Measurements from ENCODE around the gene SAFB2.
"Not testable (repeated sequence)": the region's sequence is repeated elsewhere in the genome, so short reads cannot be mapped to it uniquely, and the experiment has no call there.

Gene SAFB2

GRCh38 chr19:5632657-5633056 is 10.1 kb upstream of the SAFB2 start:
- no peak for DNase-seq (ENCODE audit: low spot score)

DNA sequence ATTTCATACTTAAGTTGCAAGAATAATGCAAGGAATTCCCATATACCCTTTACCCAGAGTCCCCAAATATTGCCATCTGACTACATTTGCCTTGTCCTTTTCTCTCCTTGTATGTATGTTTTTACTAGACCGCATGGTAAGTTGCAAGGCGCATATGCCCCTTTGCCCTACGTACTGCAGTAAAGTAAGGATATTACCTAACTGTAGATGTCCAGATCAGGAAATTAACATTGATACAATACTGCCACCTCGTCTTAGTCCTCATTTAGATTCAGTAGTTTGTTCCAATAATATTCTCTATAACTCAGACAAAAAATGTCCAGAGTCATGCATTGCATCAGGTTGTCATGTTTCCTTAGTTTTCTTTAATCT is 9.7 kb upstream of the SAFB2 start:
- DNase-seq (ENCODE audit: low spot score), result no peak

GRCh38 chr19:5631567-5632240 is 9.1 kb upstream of the SAFB2 start:
- no peak for DNase-seq (ENCODE audit: low spot score)

DNA sequence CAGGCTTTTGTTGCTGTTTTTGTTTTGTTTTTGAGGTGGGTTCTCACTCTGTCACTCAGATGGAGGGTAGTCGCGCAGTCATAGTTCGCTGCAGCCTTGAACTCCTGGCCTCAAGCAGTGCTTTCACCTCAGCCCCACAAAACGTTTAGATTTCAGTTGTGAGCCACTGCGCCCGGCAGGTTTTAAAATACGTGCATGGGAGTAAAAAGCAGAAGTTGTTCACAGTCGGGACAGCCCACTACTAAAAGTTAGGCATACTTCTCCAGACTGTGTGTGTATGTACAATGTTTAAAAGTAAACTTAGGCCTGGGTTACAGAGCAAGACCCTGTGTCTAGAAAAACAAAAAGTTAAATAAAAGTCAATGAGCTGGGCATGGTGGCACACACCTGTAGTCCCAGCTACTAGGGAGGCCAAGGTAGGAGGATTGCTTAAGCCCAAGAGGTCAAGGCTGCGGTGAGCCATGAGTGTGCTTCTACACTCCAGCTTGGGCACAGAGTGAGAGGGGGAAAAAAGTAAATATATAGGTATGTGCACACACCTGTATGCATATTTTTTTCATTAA is 6.4 kb upstream of the SAFB2 start:
- DNase-seq (ENCODE audit: low spot score), result no peak

DNA sequence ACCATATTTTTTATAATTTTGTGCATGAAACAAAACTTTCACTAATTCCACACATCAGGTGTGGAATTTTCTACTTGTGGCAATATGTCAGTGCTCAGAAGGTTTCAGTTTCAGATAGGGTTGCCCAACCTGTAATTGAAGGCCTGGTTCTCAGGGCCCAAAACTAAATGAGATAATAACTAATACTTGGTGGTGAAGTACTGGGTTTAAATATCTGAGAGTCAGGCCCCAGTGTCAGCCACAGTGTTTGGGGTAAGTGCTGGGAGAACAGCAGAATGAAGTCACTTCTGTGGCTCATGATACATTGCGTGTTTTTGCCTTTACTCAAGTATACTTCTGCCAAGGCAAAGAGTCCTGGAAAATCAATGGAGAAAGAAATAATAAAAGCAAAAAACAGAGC is 5.9 kb upstream of the SAFB2 start:
- no peak for DNase-seq (ENCODE audit: low spot score)

DNA sequence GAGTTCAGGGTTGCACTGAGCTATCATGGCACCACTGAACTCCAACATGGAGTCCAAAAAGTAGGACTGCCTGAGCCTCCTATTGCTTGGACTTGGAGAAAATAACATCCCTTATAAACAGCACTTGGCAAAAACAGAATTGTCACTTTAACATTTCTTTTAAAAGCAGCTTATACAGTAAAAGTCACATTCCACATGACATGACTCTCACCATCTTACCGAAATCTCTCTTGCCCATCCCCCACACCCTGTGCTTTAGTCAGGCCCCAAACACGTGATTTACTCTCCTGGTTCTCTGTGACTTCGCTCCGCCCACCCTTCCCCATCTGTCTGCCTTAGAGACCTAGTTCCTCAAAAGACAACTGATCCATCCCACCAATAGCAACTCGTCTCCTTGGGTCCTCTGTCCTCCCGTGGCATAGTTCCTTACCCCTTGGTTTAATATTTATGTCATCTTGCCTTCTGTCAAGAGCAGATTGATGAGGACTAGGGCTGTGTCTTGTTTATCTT is 4.9 kb upstream of the SAFB2 start:
- DNase-seq (ENCODE audit: low spot score), result no peak

DNA sequence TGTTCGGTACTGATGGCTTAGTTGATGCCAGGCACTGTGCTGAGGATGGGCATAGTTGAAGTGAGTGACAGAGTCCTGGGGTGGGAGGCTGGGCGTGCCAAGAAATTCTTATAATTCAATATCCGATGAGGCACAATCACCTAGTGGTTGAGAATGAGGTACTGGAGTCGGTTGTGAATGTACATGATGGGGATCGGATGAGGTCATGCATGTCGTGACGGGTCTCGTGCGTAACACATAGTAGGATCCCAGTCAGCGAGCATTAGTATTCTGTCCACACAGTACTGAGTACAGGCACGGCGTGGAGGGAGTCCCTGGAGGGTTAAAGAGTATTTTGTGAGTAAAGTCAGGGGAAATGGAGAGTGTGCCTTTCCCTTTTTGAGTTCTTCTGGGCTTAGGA is 3.1 kb upstream of the SAFB2 start:
- DNase-seq (ENCODE audit: low spot score), result no peak

DNA sequence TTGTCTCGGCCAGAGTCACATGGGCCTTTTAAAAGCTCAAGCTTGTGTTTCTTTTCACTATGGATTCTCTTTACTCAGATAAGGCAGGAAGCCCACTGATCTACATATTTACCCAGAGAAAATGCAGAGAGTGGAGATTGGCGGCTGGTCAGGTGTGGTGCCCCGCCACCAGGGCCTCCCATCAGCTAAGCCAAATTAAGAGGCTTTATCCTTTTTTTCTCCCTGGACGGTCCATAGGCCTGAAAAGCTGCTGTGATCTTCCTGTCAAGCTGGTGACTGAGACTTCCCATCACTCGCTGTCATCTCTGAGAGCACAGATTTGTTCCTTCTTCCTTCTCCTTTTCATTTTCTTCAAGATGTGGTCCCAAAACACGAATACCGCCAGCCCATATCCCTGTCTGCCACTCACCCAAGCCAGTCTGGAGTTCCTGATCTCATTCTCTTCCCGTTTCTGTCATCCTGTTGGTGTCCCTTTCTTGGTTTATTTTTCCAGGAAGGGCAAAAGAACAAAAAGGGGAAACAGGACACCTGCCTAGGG is 2.2 kb upstream of the SAFB2 start:
- no peak for DNase-seq (ENCODE audit: low spot score)

DNA sequence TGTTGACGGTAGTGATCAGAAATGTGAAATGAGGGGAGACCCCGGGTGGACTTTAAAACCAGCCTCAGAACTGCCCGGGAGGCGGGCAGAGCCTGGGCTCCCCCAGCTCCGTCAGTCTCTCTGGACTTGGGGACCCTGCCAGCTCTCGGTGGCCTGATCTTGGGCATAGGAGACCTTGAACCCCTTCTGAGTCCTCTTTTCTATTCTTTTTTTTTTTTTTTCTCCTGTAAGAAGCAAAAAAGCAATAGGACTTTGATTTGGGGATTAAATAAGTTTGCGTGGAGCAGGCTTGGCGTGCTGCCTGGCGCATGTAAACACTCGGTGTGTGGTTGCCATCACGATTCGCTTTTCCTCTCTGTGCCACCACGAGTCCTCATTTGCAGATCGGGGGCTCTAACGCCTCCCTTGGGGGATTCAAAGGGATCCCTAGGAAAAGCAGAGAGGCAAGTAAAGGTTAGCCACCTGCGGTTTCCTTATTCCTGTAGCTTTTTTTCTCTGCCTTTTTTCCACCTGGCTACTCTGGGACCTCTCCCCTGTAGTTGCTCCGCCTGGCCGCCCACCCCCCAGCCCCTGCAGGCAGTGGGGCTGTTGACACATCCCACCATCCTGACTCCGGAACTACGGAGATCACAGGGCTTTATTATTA is 1.6 kb upstream of the SAFB2 start:
- no peak for DNase-seq (ENCODE audit: low spot score)

GRCh38 chr19:5623397-5624017 is 931 bp upstream of the SAFB2 start:
- DNase-seq (ENCODE audit: low spot score), result no peak

DNA sequence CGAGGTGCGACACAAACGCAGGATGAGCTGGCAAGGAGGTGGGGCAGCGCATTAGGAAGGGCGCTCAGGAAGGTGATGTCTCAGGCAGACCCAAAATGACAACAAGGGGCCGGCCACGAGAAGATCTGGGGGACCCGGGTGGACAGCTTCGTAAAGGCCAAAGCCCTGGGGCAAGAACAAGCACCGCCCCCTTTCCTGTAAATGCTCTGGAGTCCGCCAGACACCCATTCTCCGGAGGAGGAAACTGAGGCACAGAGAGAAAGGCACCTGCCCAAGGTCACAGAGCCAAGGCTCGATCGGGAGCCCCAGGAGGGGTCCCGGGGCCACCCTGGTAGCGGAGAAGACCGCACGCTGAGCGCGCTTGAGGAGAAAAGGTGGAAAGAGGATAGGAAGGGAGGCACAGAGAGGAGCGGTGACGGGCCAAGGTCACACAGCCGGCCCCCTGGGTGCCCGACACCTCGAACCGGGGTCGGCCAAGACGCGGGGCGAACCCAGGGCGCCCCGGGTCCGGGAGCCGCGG is 571 bp downstream of the SAFB2 start:
- DNase-seq (ENCODE audit: low spot score), result no peak

DNA sequence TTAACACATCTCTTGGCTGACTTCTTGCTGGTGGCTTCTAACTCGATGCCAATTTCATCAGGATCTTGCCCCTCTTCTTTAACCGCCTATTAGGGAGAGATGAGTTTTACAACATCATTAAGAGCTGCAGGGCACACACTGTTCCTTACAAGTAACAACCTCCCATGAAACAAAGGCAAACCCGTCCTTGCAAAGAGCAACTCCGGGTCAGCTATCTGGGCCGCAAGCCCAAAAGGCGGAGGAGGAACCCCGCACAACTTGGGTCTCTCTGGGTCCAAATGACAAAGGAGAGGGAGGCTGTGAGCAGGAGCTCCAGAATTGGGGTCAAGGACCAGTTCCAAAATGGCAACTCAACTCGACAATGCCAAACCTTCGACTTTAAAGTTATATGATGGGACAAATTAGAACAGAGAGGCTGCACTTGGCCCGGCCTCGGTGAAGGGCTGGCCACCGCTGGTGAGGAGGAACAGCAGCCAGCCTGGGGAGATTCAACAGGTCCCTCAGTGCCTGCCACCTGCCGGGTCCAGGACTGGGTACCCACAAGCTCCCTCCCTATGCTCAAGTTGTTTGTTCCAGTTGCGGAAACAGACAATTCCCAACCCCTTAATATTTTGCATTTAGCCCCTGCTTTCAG is 1.1 kb downstream of the SAFB2 start:
- DNase-seq (ENCODE audit: low spot score), result no peak

GRCh38 chr19:5619946-5620345 is 2.6 kb downstream of the SAFB2 start:
- DNase-seq (ENCODE audit: low spot score), result no peak

GRCh38 chr19:5618591-5618990 is 4.0 kb downstream of the SAFB2 start:
- no peak for DNase-seq (ENCODE audit: low spot score)

- DNase-seq (ENCODE audit: low spot score), result no peak
Measured at GRCh38 chr19:5617080-5617479, 5.5 kb downstream of the SAFB2 start.

DNA sequence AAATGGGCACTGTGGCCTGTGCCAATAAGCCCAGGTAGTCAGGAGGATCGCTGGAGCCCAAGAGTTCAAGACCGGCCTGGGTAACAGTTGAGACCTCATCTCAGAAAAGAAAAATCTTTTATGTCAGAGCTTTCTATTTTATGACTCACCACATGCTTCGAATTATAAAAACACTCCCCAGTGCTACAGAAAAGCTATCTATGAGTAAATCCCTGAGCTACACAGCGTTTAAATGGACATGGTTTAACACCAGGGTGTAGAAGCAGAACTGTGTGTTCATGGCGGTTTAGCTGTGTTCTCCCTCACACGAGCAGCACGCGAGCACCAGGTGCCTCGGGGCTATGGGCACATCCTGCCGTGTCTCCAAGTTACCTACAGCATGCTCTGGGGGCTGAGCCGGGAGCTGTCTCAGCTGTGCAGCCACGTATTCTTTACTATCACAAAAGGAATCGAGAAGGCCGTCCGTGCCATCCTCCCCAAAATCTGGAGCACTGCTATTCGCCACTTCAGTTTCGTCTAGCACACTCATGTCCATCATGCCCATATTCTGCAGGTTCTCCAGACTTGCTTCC is 6.7 kb downstream of the SAFB2 start:
- DNase-seq (ENCODE audit: low spot score), result no peak

GRCh38 chr19:5612891-5613865 is 9.4 kb downstream of the SAFB2 start:
- no peak for DNase-seq (ENCODE audit: low spot score)

- no peak for DNase-seq (ENCODE audit: low spot score)
Measured at GRCh38 chr19:5609881-5610448, 12.6 kb downstream of the SAFB2 start.

DNA sequence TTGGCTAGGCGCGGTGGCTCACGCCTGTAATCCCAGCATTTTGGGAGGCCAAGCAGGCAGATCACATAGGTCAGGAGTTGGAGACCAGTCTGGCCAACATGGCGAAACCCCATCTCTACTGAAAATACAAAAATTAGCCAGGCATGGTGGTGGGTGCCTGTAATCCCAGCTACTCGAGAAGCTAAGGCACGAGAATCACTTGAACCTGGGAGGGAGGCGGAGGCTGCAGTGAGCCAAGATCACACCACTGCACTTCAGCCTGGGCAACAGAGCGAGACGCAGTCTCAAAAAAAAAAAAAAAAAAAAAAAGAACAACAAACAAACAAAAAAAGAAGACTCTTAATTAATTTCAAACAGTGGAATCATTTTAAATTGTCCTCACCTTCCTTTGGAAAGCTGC is 13.8 kb downstream of the SAFB2 start:
- not testable (repeated sequence) for DNase-seq (ENCODE audit: low spot score)

DNA sequence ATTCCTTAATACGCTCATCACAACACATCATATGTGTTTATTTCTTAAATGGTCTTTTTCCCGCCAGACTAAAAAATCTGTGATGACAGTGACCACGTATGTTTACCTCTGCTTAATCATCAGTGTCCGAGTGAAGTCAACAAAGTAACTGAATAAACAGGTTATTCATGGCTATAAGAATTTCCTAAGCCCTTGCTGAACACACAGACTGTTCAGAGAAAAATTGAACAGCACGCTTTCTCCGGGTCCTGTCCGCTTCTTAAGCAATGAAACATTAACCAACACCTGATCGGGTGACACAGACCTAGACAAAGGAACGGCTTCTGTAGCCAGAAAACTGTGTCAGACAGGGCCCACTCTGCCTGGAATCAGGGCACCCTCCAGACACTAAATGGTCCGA is 14.3 kb downstream of the SAFB2 start:
- DNase-seq (ENCODE audit: low spot score), result no peak

All from HuH-7 (cell line).